Astrocyte (in vitro differentiated cells and primary cell): ENCODE measurements around the gene PALB2. TPM values are rescaled to one million over a fixed set of nuclear protein-coding genes. Genes with fewer than 3 reads are reported as not detected.
"Not testable (repeated sequence)": the region's sequence is repeated elsewhere in the genome, so short reads cannot be mapped to it uniquely, and the experiment has no call there.

Source experiments
- DNase-seq: peaks from one replicate; pipeline ENCODE4 v3.0.0-alpha.2; 2010; ENCODE audit warnings: low read depth
- FAIRE-seq: peaks from 2 replicates; lab custom pipeline; 2011; peaks lifted over from hg19 to GRCh38; lab: Jason Lieb, UNC
- H2AFZ ChIP-seq: 2 replicates; pipeline ENCODE4 v1.6.0; 2012; ENCODE audit warnings: low read depth, low read length, inconsistent platforms
- H3K27ac ChIP-seq: 2 replicates; pipeline ENCODE4 v1.5.1; 2011; ENCODE audit warnings: low read depth, low read length, inconsistent platforms
- H3K27me3 ChIP-seq: 2 replicates; pipeline ENCODE4 v1.6.0; 2011; ENCODE audit warnings: low read length, inconsistent platforms; ENCODE audit not compliant: insufficient read depth
- H3K36me3 ChIP-seq: 2 replicates; pipeline ENCODE4 v1.5.1; 2011; ENCODE audit warnings: low read length, inconsistent platforms; ENCODE audit not compliant: insufficient read depth
- H3K4me1 ChIP-seq: 2 replicates; pipeline ENCODE4 v1.5.1; 2011; ENCODE audit warnings: low read length, inconsistent platforms; ENCODE audit not compliant: insufficient read depth
- H3K4me2 ChIP-seq: 2 replicates; pipeline ENCODE4 v1.6.0; 2012; ENCODE audit warnings: low read length, inconsistent platforms
- H3K4me3 ChIP-seq: 2 replicates; pipeline ENCODE4 v1.5.1; 2011; ENCODE audit warnings: low read depth, mild to moderate bottlenecking, low read length, inconsistent platforms; ENCODE audit not compliant: insufficient read depth
- H3K79me2 ChIP-seq: 2 replicates; pipeline ENCODE4 v1.6.0; 2012; ENCODE audit warnings: mild to moderate bottlenecking, low read length, inconsistent platforms; ENCODE audit not compliant: insufficient read depth
- H3K9ac ChIP-seq: 2 replicates; pipeline ENCODE4 v1.6.0; 2012; ENCODE audit warnings: mild to moderate bottlenecking, low read length, inconsistent platforms
- H3K9me3 ChIP-seq: 2 replicates; pipeline ENCODE4 v1.5.1; 2012; ENCODE audit warnings: low read depth, mild to moderate bottlenecking, low read length, inconsistent platforms; ENCODE audit not compliant: insufficient read depth
- H4K20me1 ChIP-seq: 2 replicates; pipeline ENCODE4 v1.6.0; 2012; ENCODE audit warnings: low read length, inconsistent platforms; ENCODE audit not compliant: insufficient read depth
- H3K27ac Mint-ChIP-seq: one replicate; pipeline ENCODE4 v1.8.0; 2021; ENCODE audit warnings: mild to moderate bottlenecking, mixed read lengths; ENCODE audit not compliant: unreplicated experiment
- H3K27me3 Mint-ChIP-seq: one replicate; pipeline ENCODE4 v1.8.0; 2021; ENCODE audit warnings: low read depth, mixed read lengths; ENCODE audit not compliant: unreplicated experiment
- H3K36me3 Mint-ChIP-seq: one replicate; pipeline ENCODE4 v1.8.0; 2021; ENCODE audit warnings: low read depth, mixed read lengths; ENCODE audit not compliant: unreplicated experiment
- H3K4me1 Mint-ChIP-seq: one replicate; pipeline ENCODE4 v1.8.0; 2021; ENCODE audit warnings: low read depth, mixed read lengths; ENCODE audit not compliant: unreplicated experiment
- H3K4me3 Mint-ChIP-seq: one replicate; pipeline ENCODE4 v1.8.0; 2021; ENCODE audit warnings: mild to moderate bottlenecking, moderate library complexity, mixed read lengths; ENCODE audit not compliant: unreplicated experiment
- H3K9me3 Mint-ChIP-seq: one replicate; pipeline ENCODE4 v1.8.0; 2021; ENCODE audit warnings: mild to moderate bottlenecking, mixed read lengths; ENCODE audit not compliant: unreplicated experiment
- CTCF ChIP-seq: IDR thresholded peaks from 2 replicates; pipeline ENCODE4 v1.5.1; 2011; ENCODE audit warnings: low read depth, mild to moderate bottlenecking, inconsistent platforms, low read length, moderate library complexity; ENCODE audit not compliant: insufficient read depth
- EZH2 ChIP-seq: IDR thresholded peaks from 2 replicates; pipeline ENCODE4 v1.6.1; 2012; ENCODE audit warnings: mild to moderate bottlenecking, low read length, inconsistent platforms; ENCODE audit not compliant: insufficient read depth
- total RNA-seq: library from RNA; stranded (reverse); gene quantifications from 2 replicates; pipeline ENCODE4 v1.2.1, GENCODE V29; 2021

Gene PALB2
- total RNA-seq, 1 donor from 2014 or later, result 12.8 TPM

- Histone ChIP-seq H3K4me3 (no peak overlapping the region), H3K4me2 (no peak overlapping the region), H3K27ac (no peak overlapping the region), H3K36me3 (peaks cover 14% of the 10 kb centered on the region), H3K27me3 (no peaks in the 10 kb centered on the region), H3K4me1 (peaks cover 8% of the 10 kb centered on the region), H2AFZ (no peak overlapping the region), H3K9me3 (no peaks in the 10 kb centered on the region), H3K9ac (no peak overlapping the region), H3K79me2 (peaks cover 27% of the 10 kb centered on the region), H4K20me1 (peaks cover 4% of the 10 kb centered on the region)
- no peak for FAIRE-seq
- Mint-ChIP-seq H3K4me3 (no peak overlapping the region), H3K9me3 (no peaks in the 10 kb centered on the region), H3K27me3 (no peaks in the 10 kb centered on the region), H3K36me3 (peaks cover 2% of the 10 kb centered on the region), H3K27ac (no peak overlapping the region), H3K4me1 (no peaks in the 10 kb centered on the region)
- TF ChIP-seq CTCF, result no peak
- no peak for TF ChIP-seq EZH2
- no peak for DNase-seq
Observed at GRCh38 chr16:23635958-23636357, 5.2 kb downstream of the PALB2 start.

GRCh38 chr16:23634461-23635036 is 6.6 kb downstream of the PALB2 start:
- FAIRE-seq, result no peak
- Histone ChIP-seq H3K79me2 (peaks cover 15% of the 10 kb centered on the region), H3K9me3 (no peaks in the 10 kb centered on the region), H3K36me3 (peaks cover 18% of the 10 kb centered on the region), H3K4me1 (no peaks in the 10 kb centered on the region), H3K4me2 (no peak overlapping the region), H3K27me3 (no peaks in the 10 kb centered on the region), H3K9ac (no peak overlapping the region), H3K4me3 (no peak overlapping the region), H2AFZ (no peak overlapping the region), H3K27ac (no peak overlapping the region), H4K20me1 (peaks cover 4% of the 10 kb centered on the region)
- H3K4me3 Mint-ChIP-seq, result no peak overlapping the region
- TF ChIP-seq EZH2 (no peak), CTCF (no peak)
- no peaks in the 10 kb centered on the region for H3K4me1 Mint-ChIP-seq
- DNase-seq, result no peak
- no peaks in the 10 kb centered on the region for H3K27me3 Mint-ChIP-seq
- H3K36me3 Mint-ChIP-seq, result peaks cover 4% of the 10 kb centered on the region
- H3K9me3 Mint-ChIP-seq, result no peaks in the 10 kb centered on the region
- no peak overlapping the region for H3K27ac Mint-ChIP-seq

- FAIRE-seq, DNase-seq, H3K9me3 ChIP-seq, H3K4me3 ChIP-seq, H3K9me3 Mint-ChIP-seq, H3K27me3 Mint-ChIP-seq, H3K9ac ChIP-seq, H3K27me3 ChIP-seq, H3K36me3 Mint-ChIP-seq, H4K20me1 ChIP-seq, H2AFZ ChIP-seq, H3K4me2 ChIP-seq, H3K4me3 Mint-ChIP-seq, H3K4me1 Mint-ChIP-seq, H3K4me1 ChIP-seq, H3K27ac Mint-ChIP-seq, H3K27ac ChIP-seq: not testable (repeated sequence)
- peaks cover 21% of the 10 kb centered on the region for H3K36me3 ChIP-seq
- H3K79me2 ChIP-seq, result peaks cover 16% of the 10 kb centered on the region
Observed at GRCh38 chr16:23631874-23632273, 9.2 kb downstream of the PALB2 start.
